GM21737 (cell line): ENCODE data around the gene SRPK1.

ENCODE experiments used
- ATAC-seq: cut with Tn5 transposase; IDR thresholded peaks from one replicate; pipeline ENCODE4 v1.9.1; 2021; ENCODE audit warnings: mild to moderate bottlenecking, moderate library complexity; ENCODE audit not compliant: unreplicated experiment

The SRPK1 gene

DNA sequence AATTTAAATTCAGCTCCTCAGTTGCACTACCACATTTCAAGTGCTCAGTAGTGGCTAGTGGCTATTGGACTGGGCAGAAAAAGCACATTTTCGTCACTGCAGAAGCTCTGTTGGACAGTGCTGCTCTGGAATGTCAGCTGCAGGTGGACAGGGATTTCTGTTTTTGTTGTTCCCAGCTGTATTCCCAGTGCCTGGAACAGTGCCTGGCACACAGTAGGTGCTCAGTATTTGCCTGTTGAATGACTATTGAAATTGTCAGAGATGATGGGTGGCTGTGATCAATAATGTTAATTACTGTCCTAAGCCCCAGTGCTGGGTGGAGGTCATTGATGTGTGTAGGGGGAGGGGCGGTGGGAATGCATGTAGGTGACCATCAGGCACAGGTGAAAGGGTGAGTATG, 134.6 kb downstream of the SRPK1 start:
- no peak for ATAC-seq

DNA sequence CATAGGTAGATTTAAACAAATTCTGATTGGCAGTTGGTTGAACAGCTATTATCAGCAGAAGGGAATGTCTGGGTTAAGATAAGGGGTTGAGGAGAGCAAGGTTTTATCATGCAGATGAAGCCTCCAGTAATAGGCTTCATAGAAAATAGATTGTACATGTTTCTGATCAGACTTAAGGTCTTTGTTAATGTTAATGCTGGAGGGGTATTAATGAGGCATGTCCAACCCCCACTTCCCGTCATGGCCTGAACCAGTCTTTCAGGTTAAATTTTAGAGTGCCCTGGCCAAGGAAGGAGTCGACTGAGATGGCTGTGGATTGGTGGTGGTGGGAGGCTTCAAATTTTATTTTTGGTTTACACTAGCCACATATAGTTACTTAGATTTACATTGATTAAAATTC, 136.7 kb downstream of the SRPK1 start:
- ATAC-seq: no peak
